NCI-H1105 (cell line): Measurements from ENCODE around the gene TTLL11.

Source experiments
- DNase-seq: peaks from one replicate; lab custom pipeline; 2025; lab: John Stamatoyannopoulos, UW

TTLL11 gene

DNA sequence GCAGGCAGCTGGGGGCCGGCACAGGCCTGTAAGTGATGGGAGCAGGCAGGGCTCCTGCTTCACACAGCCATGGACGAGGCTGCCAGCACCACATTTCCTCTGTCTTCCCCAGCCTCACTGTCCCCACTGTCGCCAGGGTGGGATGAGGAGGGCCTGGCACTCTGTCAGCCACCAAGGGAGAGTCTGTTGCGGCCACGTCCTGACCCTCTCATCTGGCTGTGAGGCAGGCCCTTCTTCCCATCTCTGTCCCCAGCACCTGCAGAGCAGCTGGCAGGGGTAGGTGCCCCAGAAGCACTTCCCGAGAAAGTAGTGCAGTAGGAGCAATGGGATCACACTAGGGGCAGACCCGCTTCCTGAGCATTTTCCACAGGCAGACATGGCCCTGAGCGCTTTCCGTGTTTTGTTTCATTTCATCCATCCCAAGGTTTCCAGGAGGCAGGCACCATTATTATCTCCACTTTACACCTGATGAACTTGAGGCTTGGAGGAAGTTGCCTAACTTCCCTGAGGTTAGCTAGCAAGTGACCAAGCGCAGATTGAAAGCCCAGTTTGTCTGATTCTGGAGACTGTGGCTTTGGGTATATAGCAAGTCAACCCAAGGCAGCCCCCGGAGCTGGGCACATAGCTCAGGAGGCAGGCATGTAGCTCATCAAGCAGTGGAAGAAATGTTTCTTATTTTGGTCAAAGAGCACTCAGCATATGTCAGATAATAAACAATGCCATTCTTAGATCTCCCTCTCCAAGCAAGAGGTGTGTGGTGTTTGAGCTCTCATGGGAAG lies 239.3 kb downstream of the TTLL11 start:
- no peak for DNase-seq

DNA sequence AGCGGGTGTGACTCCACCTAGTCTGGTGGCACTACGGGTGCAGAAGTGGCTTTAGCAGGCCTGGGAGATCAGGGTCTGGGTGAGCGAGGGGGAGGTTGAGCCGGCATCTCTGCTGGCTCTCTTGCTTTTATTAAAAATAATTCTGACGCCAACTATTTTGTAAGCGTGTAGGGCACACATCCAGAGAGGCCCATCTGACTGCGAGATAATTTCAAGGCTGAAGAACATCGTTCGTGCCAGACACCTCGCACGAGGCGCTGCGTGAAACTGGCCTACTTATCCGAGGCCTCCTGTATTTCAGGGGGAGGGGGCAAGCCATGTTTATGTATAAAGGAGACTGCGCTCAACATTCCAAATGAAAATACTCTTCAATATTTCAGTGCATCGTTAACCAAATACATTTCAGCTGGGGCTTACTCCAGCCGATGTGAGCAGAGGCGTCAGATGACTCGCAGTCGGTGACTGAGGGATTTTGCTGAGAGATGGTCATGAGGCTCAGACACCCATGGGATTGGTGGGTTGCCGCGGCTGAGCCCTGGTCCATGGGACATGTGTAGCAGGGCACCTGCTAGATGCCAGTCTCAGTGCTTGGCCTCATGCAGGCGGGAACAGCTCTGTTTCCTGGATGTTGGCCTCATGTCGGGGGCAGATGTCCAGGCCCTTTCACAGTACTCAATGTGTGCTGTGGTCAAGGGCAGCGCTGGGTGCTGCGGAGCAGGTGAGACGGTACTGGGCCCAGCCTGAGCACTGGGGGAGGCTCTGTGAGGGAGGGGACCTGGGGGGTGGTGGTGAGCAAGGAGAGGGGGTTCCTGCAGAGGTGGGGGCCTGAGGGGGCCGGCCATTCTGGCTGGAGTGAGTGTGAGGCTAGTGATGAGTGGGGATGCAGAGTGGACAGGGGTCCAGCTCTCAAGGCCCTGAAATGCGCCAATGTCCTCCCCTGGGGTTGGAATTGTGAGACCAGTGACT lies 240.2 kb downstream of the TTLL11 start:
- no peak for DNase-seq

DNA sequence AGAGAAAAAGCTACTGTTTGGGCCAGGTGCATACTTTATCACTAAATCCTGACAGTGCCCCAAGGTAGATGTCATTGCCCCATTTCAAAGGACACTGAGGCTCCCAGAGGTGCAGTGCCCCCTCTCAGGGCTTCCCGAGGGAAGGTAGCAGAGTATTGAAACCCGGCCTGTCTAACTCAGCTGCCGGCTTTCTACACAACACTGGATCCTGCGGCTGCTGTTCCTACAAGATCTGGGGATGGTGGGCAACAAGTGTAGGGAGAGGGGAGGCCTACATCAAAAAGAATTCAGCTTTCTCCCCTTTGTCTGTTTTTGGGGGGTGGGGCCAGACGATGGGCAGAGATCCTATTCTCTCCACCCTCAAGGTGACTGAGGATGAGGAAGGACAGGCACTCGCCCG lies 240.9 kb downstream of the TTLL11 start:
- DNase-seq, result no peak

DNA sequence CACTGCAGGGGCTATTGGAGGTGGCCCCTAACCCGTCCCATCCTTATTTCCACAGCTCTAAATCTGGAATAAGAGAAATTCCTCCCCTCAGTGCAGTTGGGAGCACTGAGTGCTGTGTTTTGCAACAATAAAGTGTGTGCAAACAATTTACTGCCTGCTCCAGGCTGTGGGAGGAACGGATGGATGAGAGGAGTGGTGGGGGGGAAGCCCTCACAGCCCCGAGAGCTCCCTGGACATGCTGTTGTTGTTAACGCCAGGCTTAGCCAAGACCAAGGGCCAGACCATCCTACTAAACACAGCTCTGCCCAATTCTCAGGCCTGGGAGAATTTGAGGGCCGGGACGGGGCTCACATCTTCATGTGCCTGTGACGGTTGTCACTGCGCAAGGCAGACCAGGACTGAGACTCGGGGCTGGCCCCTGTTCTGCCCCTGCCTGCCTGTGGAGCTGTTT lies 241.4 kb downstream of the TTLL11 start:
- DNase-seq, result no peak

DNA sequence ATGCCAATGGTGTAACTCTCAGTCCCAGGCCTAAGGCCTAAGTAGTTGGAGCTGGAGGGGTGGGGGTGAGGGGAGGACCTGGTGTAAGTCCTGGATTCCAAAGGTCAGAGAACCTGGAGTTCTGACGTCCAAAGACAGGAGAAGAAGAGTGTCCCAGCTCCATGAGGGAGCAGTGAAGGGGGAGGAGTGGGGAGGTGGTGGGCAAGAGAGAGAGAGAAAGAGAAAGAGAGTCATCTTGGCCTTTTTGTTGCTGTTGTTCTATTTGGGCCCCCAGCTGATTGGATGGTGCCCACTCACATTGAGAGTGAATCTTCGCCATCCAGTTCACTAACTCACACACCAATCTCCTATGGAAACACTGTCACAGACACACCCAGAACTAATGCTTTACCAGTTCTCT lies 242.7 kb downstream of the TTLL11 start:
- no peak for DNase-seq

DNA sequence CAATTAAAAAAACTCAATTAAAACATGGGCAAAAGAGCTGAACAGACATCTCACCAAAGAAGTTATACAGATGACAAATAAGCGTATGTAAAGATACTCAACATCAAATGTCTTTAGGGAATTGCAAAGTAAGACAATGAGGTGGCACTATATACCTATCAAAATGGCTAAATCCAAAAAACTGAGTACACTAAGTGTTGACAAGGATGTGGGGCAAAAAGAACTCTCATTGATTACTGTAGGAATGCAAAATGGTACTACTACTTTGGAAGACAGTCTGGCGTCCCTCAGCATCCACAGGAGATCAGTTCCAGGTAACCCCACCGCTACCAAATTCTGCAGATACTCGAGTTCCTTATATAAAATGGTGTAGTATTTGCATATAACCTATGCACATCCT lies 243.6 kb downstream of the TTLL11 start:
- no peak for DNase-seq

DNA sequence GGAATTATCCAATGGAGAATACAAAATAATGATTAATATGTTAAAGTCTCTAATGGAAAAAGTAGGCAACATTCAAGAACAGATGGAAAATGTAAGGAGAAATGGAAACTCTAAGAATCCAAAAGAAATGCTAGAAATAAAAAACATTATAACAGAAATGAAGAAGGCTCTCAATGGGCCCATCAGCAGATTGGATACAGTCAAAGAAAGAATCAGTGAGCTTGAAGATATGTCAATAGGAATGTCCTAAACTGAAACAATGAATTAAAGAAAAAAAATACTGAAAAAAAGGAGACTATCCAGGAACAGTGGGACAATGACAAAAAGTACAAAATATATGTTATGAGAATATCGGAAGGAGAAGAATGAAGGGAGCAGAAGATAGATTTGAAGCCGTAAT lies 248.5 kb downstream of the TTLL11 start:
- DNase-seq, result no peak

DNA sequence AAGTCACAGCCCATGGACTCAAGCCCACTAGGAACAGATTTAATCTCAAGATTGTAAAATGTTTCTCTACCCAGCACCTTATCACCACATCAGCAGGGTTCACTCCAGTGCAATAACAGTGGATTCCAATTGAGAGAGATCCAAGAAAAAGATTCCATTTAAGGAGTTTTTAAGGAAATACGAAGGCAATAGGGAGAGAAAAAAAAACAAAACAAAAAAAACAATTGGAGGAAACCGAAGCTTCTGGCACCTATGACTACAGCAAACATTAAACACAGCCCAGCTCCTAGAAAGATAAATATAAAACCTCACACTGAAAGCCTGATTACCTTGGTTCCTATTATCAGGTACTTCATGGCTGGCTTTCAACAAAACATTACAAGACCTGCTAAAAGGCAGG lies 249.0 kb downstream of the TTLL11 start:
- DNase-seq, result no peak

DNA sequence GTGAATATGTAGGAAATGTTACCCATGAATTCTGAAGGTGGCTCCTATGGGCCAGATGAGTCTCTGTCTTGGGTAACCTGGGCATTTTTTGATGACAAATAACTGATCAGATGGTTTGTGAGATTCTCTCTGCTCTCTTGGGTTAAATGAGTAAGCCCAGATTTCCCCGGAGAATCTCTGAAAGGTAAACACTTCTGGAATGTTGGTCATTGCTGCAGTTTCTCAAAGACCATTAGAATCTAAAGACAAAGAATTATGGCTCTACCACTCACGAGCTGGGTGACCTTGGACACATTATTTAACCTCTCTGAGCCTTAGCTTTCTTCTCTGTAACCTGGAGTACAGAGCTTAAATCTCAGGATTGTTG lies 250.5 kb downstream of the TTLL11 start:
- no peak for DNase-seq

DNA sequence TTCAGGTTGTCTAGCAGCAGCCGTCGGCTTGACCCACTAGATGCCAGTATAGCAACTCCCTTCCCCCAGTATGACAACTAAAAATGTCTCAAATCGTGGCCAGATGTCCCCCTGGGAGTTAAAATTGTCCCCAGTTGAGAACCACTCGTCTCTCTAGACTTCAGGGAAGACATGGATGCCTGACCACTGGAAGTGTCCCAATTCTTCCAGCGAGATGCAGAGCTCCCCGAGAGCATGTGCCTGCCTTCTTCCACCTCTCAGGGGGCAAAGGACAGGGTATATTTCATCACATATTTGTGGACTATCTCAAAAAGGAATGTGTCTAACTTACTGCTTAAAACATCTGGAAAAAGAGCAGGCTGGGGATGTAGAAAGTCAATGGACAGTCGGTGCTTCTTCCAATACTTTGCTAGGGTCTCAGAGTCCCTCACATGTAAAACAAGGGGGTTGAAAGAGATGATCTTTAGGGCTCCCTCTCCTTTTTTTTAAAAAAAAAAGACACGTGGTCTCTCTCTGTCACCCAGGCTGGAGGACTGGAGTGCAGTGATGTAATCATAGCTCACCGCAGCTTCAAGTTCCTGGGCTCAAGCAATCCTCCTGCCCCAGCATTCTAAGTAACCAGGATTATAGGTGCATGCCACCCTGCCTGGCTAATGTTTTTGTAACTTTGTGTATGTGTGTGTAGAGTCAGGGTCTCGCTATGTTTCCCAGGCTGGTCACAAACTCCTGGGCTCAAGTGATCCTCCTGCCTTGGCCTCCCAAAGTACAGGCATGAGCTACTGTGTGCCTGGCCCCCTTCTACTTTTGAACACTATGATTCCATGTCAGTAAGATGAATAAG lies 251.1 kb downstream of the TTLL11 start:
- DNase-seq, result no peak

DNA sequence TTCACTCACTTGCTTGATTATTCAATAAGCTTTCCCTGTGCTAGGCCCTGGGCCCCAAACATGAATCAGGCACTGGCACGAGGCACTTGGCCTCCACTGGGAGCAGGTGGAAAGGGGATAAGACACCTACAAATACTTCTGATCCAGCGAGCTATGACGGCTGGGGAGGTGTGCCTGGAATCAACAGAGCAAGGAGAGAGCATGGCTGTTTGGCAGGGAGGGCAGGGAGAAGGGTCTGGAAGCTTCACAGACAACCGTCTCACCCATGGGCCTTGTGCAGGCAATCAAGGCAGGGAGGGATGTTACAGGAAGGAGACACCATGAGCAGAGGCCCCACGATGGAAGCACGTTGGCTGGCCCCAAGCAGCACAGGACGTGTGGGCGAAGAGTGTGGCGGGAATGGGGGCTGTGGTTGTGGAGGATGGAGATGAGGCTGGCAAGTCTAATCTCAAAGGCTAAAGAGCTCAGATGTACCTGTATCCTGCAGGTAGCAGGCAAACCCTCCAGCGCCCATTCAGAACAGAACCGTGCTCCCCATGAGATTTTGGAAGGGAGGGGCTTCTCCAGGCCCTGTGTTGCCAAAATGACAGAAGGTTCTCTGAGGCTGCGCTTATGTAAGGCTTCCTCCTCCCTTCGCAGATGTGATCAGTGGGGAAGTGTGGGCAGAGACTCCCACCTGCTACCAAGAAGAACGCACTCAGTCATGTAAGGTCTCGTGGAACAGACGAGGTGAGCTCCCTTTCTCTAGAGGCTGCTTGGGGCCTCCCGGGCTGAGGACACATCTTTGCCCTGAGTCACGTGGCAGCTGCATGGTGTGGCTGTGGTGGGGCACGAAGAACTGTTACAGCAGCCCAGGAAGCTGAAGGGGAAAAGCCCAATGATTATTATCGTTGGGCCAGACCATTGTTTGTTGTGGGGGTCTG lies 252.0 kb downstream of the TTLL11 start:
- DNase-seq, result no peak

DNA sequence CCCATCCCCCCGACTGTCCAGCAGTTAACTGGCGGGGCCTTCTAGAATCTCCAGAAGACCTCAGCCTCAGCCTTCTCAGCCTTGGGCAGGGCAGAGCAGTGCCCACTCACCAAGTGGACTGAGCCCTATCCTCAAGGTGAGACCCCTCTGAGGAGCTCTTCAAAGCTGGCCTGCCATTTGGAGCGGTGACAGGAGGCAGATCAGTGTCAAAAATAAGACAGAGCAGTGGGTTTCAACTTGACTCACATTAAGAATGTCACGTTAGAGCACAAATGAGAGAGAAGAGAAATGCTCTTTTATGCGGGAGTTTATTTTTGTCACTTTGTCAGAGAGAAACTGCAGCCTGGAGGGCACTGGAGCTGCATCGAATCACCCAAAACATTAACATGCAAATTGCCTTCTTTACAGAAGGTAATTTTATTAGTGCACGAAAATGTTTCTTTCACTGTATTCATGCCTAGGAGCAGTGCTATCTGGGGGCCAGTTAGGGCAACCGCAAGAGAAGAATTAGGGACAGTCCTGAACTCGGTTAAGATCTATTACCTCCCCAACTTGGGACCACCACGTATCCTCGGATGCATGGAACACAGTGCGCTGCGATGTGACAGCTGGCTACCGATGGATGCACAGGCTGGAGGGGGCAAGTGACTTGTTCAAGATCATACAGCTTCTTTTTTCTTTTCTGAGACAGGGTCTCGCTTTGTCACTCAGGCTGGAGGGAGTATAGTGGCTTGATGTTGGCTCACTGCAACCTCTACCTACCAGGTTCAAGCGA lies 253.2 kb downstream of the TTLL11 start:
- no peak for DNase-seq

DNA sequence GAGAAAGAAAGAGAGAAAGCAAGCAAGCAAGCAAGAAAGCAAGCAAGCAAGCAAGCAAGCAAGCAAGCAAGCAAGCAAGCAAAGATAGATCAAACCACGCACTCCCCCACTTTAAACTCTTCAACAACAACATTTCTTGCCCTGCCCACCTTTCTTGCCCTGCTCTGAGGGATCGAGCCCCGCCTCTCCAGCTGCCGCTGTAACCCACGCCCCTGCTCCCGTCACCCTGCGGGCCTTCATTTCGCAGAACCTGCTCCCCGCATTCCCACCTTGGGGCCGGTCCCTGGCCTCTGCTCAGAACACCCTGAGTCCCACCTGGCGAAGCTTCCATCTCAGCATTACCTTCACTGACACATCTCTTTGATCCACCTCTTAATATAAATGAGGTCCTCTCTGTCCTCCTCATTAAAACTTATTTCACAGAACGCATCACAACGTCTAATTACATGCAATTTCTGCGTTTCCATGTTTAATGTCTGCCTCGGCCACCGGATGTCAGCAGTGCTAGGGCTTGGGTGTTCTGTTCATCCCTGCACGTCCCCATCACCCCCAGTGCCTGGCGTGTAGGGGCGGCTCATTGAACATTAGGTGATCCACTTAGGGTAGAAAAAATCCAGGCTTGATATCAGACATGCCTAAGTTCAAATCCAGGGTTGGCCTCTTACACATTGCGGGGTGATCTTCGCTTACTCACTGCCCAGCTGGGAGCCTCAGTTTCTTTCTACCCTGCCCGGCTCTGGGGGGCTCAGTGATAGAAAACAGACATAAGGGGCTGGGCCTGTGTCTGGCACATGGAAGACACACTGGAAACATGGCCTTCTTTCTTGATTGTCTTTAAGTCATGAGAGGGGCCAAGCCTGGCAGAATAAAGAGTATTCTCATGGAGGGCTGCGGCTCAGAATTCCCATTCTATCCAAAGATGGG lies 254.1 kb downstream of the TTLL11 start:
- DNase-seq, result no peak

DNA sequence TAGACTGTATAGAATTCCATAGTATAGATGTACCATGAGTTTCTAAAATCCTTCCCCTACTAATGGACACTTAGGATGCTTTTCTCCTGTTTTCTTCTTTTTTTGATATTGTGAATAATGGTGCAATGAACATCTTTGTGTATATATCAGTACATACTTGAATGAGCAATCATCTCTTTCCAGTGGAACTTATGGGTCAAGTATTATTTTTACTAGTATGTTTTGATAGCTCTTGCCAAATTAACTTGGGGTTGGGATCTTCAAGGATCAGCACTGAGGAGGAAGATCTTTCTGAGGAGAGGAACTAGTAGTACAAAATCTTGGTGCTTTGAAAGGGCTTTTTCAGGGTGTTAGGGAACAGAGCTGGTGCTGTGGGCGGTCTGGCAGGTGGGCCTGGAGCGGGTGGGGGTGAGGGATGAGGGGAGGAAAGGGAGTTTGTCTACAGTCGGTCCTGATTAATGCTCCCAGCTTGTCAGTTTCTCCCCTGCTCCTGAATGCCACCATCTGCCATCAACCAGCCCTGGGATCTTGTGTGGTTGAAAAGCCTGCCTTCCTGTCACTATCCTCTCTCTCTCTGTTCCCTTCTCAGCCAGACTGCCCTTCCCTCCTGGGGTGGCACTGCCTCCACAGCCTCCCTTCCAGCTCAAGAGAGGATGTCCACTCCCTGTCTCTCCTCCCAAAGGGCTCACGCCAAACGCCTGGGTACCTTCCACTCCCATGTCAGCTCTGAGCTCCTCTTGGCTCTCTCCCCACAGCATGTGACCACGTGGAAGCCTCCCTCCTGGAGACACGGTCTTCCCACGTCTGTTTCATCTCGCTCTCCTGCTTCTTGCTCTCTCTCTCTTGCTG lies 255.8 kb downstream of the TTLL11 start:
- DNase-seq, result no peak

DNA sequence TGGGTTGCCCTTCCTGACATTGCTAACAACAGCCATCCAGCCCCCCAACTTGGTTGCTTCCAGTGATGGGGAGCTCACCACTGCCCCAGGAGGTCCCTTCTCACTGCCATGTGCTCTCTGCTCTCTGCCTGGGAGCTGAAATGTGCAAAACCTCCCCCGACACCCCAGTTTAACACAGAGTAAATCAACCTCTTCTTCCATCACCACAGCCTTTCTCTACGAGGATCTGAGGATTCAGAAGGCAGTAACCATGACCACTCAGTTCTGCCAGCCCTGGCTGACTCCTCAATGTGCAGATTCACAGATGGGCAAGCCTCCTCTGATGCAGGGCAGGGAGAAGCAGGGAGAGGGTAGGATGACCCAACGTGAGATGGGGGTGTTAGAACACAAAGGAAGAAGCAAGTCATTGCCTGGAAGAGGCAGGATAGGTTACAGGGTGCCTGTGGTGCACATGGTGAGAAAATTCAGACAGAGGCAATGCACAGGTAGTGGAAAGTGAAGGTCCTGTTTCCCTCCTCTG lies 256.7 kb downstream of the TTLL11 start:
- DNase-seq, result no peak

DNA sequence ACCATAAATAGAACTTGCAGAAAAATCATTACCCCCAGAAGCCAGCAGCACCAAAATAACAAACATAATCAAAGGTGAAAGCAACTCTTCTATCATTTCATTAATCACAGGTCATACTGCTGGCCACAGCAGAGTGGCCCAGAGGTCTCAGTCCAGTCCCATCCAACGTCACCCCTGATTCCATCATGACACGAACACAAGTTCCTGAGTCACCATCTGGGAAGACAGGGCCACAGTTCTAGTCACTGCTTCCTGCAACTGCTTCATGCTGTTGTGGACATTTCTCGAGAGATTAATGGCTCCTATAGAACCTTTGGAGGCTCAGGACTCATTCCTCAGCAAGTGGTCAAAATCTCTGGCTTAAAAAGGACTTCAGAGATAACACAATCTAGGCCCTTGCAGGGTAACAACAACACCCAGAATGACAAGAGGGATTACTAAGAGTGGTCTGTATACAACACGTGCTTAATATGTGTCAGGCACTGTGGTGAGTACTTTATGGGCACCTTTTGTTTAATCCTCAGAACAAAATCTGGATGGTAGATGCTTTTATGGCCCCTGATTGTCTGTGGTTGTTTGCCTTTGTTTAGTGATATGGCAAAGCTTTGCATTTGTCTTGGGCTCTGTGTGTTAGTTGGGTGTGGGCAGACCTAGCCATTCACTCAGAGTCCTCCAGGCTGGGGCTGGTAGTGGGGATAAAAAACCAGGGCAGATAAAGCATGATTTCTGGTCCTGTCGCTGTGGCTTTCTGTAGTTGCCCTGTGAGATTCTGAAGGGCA lies 257.3 kb downstream of the TTLL11 start:
- DNase-seq, result no peak

DNA sequence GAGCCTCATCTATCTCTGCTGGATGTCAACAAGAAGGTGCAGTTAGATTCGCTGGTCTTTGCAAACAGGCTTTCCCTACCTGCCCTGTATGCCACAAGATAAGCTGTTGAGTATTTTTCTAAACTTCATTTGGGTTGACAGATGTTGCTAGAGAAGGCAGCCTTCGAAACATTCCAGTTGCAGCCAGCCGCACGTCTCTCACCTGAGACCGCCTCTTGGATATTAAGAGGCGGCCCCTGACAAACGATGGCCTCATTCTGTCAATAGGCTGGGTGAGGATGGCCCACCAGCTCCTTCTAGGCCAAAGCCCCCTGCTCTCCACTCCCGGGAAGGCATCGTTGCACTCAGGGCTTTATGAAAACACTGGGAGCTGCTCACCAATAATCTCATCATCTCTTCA lies 260.0 kb downstream of the TTLL11 start:
- DNase-seq, result no peak
